ENCODE data around the gene PRPSAP1. TPM values are rescaled to one million over a fixed set of nuclear protein-coding genes. Genes with fewer than 3 reads are reported as not detected.

The PRPSAP1 gene
- total RNA-seq, 1 experiment from 2014 or later: 42.6 TPM

- Mint-ChIP-seq H3K36me3 (ENCODE audit: insufficient read depth, unreplicated experiment) (peaks cover 45% of the 10 kb centered on the region), H3K9me3 (ENCODE audit: low read depth, unreplicated experiment) (no peaks in the 10 kb centered on the region), H3K4me3 (ENCODE audit: low read depth, unreplicated experiment) (no peak overlapping the region), H3K4me1 (ENCODE audit: low read depth, unreplicated experiment) (no peaks in the 10 kb centered on the region), H3K27ac (ENCODE audit: unreplicated experiment) (no peak overlapping the region), H3K27me3 (ENCODE audit: unreplicated experiment) (no peaks in the 10 kb centered on the region)
- intact Hi-C loops (cut with micrococcal nuclease; ENCODE audit: unreplicated experiment): loop anchor here (5.0 kb wide), 1 partner anchor 96 kb away; no protein-coding TSS in a partner anchor
- CTCF ChIA-PET: interaction anchor here (0.5 to 1.6 kb wide), 13 partner anchors 11 to 306 kb away, joined by 3 to 18 read pairs (median 3); no protein-coding TSS in a partner anchor
- DNase-seq: no peak
- BruUV-seq (replicated peaks): no TSS peak
- TF ChIP-seq, protein P1, sequence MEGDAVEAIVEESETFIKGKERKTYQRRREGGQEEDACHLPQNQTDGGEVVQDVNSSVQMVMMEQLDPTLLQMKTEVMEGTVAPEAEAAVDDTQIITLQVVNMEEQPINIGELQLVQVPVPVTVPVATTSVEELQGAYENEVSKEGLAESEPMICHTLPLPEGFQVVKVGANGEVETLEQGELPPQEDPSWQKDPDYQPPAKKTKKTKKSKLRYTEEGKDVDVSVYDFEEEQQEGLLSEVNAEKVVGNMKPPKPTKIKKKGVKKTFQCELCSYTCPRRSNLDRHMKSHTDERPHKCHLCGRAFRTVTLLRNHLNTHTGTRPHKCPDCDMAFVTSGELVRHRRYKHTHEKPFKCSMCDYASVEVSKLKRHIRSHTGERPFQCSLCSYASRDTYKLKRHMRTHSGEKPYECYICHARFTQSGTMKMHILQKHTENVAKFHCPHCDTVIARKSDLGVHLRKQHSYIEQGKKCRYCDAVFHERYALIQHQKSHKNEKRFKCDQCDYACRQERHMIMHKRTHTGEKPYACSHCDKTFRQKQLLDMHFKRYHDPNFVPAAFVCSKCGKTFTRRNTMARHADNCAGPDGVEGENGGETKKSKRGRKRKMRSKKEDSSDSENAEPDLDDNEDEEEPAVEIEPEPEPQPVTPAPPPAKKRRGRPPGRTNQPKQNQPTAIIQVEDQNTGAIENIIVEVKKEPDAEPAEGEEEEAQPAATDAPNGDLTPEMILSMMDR (IDR thresholded peaks at IDR 0.05; ENCODE audit: unreplicated experiment): no peak
Observed at GRCh38 chr17:76398523-76399174, 44.9 kb upstream of the PRPSAP1 start.

DNA sequence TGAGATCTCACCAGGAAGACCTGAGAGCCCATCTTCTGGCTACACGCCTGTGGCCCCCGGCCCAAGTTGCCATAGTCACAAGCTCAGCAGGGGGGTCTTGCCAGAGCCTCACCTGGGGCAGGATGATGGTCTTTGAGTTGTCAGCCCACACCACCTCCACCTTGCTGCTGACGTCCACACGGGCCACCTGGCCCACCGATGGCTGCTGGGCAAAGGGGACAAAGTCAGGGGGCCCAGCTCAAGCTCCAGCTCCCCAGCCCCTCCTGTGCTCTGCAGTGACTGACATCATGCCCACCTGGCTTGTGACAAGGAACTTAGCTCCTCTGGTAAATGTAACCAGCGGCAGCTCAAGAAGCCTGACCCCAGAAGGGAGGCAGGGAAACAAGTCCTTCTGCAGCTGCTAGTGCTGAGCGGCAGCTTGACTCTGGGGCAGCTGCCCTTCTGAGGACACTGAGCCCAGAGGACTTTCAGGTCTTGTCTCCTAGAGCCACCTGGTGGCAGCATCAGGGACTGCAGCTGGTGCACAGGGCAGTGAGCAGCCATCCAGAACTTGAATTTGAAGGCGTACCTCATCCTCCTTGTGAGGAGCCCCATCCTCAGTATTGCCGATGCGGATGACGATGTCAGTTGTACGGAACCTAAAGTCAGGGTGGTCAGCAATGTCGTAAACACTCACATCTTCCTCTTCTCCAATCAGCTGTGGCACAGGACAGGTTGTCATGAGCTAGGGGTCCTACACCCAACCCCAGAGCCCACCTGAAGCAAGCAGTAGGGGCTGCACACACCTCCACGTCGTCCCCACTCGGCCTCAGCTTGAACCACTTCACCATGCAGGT is 44.2 kb upstream of the PRPSAP1 start:
- Mint-ChIP-seq H3K36me3 (ENCODE audit: insufficient read depth, unreplicated experiment) (peaks cover 43% of the 10 kb centered on the region), H3K4me3 (ENCODE audit: low read depth, unreplicated experiment) (no peak overlapping the region), H3K9me3 (ENCODE audit: low read depth, unreplicated experiment) (no peaks in the 10 kb centered on the region), H3K4me1 (ENCODE audit: low read depth, unreplicated experiment) (no peaks in the 10 kb centered on the region), H3K27me3 (ENCODE audit: unreplicated experiment) (no peaks in the 10 kb centered on the region), H3K27ac (ENCODE audit: unreplicated experiment) (no peak overlapping the region)
- CTCF ChIA-PET: interaction anchor here (0.5 to 1.6 kb wide), 17 partner anchors 10 to 306 kb away, joined by 3 to 18 read pairs (median 3); partner anchors contain the start of gene PRPSAP1
- TF ChIP-seq, protein P1 (IDR thresholded peaks at IDR 0.05; ENCODE audit: unreplicated experiment): peak; percentile 93
- DNase-seq: peak; percentile 90
- intact Hi-C loops (cut with micrococcal nuclease; ENCODE audit: unreplicated experiment): loop anchor here (5.0 kb wide), 1 partner anchor 96 kb away; no protein-coding TSS in a partner anchor
- no TSS peak for BruUV-seq (replicated peaks)

GRCh38 chr17:76397184-76397583 is 43.5 kb upstream of the PRPSAP1 start:
- peaks cover 38% of the 10 kb centered on the region for H3K36me3 Mint-ChIP-seq (ENCODE audit: insufficient read depth, unreplicated experiment)
- no peak overlapping the region for H3K27ac Mint-ChIP-seq (ENCODE audit: unreplicated experiment)
- BruUV-seq (replicated peaks): no TSS peak
- intact Hi-C loops (cut with micrococcal nuclease; ENCODE audit: unreplicated experiment): loop anchor here (5.0 kb wide), 1 partner anchor 95 kb away; no protein-coding TSS in a partner anchor
- H3K9me3 Mint-ChIP-seq (ENCODE audit: low read depth, unreplicated experiment): no peaks in the 10 kb centered on the region
- no peak for DNase-seq
- TF ChIP-seq, protein P1 (IDR thresholded peaks at IDR 0.05; ENCODE audit: unreplicated experiment): no peak
- CTCF ChIA-PET: interaction anchor here (0.5 to 1.6 kb wide), 5 partner anchors 22 to 94 kb away, joined by 3 to 18 read pairs (median 4); partner anchors contain the start of gene PRPSAP1
- H3K4me3 Mint-ChIP-seq (ENCODE audit: low read depth, unreplicated experiment): no peak overlapping the region
- H3K4me1 Mint-ChIP-seq (ENCODE audit: low read depth, unreplicated experiment): no peaks in the 10 kb centered on the region
- H3K27me3 Mint-ChIP-seq (ENCODE audit: unreplicated experiment): no peaks in the 10 kb centered on the region

- CTCF ChIA-PET: no interaction called here
- DNase-seq: no peak
- Mint-ChIP-seq H3K4me1 (ENCODE audit: low read depth, unreplicated experiment) (no peaks in the 10 kb centered on the region), H3K27ac (ENCODE audit: unreplicated experiment) (no peak overlapping the region), H3K36me3 (ENCODE audit: insufficient read depth, unreplicated experiment) (peaks cover 39% of the 10 kb centered on the region), H3K9me3 (ENCODE audit: low read depth, unreplicated experiment) (no peaks in the 10 kb centered on the region), H3K4me3 (ENCODE audit: low read depth, unreplicated experiment) (no peak overlapping the region), H3K27me3 (ENCODE audit: unreplicated experiment) (no peaks in the 10 kb centered on the region)
- TF ChIP-seq, protein P1 (IDR thresholded peaks at IDR 0.05; ENCODE audit: unreplicated experiment): no peak
- intact Hi-C loops (cut with micrococcal nuclease; ENCODE audit: unreplicated experiment): loop anchor here (5.0 kb wide), 1 partner anchor 94 kb away; no protein-coding TSS in a partner anchor
- no TSS peak for BruUV-seq (replicated peaks)
Observed at GRCh38 chr17:76395980-76396379, 42.3 kb upstream of the PRPSAP1 start.
